GM21423 (cell line): ENCODE measurements around the gene ADGRG6.

Experiments
- ATAC-seq: cut with Tn5 transposase; IDR thresholded peaks from one replicate; pipeline ENCODE4 v1.9.1; 2021; ENCODE audit warnings: mild to moderate bottlenecking, moderate library complexity; ENCODE audit not compliant: unreplicated experiment

The ADGRG6 gene

DNA sequence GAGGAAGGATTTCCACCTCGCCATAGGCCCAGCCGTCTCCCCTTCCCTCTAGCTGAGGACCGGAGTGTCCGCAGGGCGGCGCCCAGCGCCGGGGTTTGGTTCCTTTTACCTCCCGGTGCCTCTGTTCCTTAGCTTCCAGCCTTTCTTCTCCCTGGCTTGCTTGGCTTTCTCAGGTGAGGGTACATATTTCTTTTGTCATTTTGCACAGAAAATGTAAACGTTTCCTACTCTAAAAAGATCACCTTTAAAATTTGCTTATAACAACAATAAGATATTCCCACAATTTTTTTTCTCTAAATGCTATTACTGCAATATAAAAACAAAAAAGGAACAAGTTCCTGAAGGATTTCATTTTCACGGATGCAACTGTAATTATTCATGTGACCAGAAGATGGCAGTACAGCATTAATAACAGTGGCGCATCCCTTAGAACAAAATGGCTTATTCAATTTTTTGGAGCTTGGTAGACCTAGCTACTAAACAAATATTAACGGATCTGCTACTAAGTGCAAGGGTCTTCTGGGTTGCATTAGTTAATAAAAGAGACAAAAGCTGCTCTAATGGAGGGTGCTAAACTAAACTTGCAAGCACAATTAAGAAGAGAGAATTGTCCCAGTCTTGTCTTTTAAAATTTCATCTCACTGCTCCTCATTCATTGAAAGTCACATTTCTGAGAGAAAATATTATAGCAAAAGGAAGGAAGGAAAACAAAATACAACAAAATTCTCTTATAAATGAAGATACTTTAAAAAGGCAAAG lies 172.9 kb downstream of the ADGRG6 start:
- ATAC-seq: no peak

DNA sequence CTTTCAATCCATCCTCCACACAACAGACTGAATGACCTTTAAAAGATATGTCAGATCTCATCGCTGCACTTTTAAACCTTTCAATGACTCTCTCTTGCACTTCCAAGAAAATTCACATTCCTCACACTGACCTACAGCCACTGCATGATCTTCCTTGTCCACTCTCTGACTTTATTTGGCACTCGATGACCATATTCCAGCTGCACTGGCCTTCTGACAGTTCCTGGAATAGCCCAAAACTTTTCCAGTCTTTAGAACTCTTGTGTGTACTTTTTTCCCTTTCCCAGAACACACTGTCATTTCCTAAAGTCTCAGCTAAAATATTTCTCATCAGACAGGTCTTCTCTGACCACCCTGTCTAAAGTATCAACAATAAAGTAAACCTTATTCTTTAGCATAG lies 174.6 kb downstream of the ADGRG6 start:
- ATAC-seq: no peak

DNA sequence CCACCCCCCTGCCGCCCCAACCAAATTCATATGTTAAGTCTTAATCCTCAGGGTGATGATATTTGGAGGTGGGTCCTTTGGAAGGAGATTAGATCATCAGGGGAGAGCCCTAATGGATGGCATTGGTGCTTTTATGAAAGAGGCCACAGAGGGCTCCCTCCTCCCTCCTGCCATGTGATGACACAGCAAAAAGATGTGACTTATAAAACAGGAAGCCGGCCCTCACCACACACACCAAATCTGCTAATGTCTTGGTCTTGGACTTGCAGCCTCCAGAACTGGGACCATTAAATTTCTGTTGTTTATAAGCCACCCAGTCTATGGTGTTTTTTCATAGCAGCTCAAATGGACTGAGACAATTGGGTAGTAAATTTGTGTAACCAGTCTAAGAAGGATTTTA lies 176.3 kb downstream of the ADGRG6 start:
- no peak for ATAC-seq

DNA sequence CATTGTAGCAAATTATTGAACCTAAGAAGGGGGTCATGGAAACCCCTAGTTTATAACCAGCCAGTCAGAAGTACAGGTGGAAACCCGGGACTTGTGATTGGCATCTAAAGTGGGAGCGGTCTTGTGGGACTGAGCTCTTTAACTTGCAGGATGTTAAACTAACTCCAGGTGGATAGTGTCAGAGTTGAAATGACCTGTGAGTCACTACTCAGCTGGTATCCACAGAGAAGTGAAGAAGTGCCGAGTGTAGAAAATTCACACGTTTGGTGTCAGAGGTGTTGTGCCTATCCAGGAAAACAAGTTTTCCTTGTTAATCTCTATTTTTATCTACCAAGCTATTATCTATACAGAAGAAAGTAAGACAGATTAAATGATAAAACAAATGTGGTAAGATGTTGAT lies 179.7 kb downstream of the ADGRG6 start:
- no peak for ATAC-seq

DNA sequence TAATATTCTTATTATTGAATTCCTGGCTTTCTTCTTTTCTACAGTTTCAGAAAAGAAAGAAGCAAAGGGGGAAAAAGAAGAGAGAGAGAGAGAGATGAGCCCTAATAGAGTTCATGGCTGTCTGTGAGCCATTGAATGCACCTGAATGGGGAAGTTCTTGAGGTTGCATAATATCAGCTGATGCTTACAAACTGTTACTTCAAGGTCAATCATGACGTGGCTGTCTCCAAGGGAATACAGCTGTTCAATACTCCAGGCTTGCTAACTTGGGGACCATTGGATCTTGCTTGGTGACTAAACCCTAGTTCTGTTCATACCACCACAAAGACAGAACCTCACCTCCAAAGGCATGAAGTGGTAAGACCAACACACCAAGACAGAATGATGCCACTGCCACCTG lies 180.4 kb downstream of the ADGRG6 start:
- no peak for ATAC-seq

DNA sequence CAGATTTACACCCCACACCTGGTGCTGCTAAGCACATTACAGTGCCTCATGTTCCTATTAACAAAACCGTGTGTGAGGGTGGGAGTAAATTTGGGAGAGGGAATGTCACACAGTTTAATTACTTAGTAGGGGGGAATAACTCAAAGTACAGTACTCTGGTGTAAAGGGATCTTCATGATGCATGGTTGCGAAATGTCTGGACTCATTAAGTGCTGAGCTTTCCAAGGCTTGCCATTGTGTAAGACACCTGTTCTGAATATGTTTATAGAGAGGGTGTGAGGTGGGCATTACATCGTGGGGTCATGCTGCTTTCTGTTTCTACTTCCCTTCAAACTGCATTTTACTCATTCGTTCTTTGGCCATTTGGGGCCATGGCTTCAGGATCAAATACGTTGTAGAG lies 181.2 kb downstream of the ADGRG6 start:
- no peak for ATAC-seq

DNA sequence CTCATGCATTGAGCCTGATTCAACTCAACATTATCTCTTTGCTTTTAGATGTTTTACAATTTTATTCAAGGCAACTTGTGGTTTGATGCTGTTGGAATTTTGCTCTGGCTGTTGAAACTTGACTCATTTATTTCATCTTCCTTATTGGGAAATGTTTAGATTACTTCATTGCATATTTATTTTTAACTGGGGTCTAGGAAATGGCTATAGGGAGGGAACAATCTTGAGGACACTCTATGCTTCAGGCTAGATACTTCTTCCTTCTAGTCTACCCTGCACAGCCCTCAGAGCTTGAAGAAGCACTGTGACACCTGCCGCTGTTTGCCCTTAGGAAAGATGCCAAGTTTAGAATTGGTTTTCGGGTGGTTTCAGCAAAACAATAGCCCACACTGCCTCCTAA lies 183.4 kb downstream of the ADGRG6 start:
- no peak for ATAC-seq

DNA sequence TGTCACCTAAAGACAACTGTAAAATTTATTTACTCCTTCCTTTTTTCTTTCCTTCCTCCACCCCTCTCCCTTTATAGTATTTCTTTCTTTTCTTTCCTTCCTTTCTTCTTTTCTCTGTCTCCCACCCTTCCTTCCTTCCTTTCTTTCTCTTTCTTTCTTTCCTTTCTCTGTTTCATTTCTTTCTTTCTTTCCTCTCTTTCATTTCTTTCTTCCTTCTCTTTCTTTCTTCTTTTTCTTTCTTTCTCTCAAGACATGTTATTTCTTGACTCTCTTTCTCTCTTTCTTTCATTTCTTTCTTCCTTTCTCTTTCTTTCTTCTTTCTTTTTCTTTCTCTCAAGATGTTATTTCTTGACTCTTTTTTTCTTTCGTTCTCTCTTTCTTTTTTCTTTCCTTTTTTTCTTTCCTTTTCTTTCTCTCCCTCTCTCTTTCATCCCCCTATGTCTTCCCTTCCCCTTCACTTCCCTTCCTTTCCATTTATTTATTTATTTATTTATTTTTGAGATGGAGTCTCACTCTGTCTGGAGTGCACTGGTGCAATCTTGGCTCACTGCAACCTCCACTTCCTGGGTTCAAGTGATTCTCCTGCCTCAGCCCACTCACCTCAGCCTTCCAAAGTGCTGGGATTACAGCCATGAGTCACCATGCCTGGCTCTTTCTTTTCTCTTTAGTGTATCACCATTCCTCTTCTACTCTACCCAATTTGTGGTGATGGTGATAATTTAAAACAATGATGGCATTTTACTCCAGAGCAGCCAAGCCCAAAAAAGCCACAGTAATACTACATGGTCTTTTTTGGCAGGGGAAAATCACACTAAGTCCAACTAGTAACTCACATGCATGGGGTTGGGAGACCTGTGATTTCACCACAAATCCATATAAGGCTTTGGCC lies 188.2 kb downstream of the ADGRG6 start:
- no peak for ATAC-seq
